Measurements from ENCODE around the gene TMC7. TPM values are rescaled to one million over a fixed set of nuclear protein-coding genes. Genes with fewer than 3 reads are reported as not detected.

The TMC7 gene
- total and polyA plus RNA-seq, 3 donors from 2014 or later, result 9.8 to 33.0 (median 14.6) TPM

- Histone ChIP-seq H3K9me3 (no peaks in the 10 kb centered on the region), H3K4me3 (no peak overlapping the region), H3K27me3 (no peaks in the 10 kb centered on the region), H3K27ac (no peak overlapping the region), H3K4me1 (no peaks in the 10 kb centered on the region), H3K36me3 (ENCODE audit: low read depth, missing control alignments) (no peaks in the 10 kb centered on the region)
- DNase-seq, result no peak
- 67 to 79% methylated on average over 2 of the region's 2 CpGs for WGBS, 2 donors
- TF ChIP-seq CTCF (IDR thresholded peaks at IDR 0.05) (no peak), POLR2A (IDR thresholded peaks at IDR 0.05) (no peak)
- intact Hi-C loops (cut with DNase I; ENCODE audit: low total_unique reads), result no loop called here
These were observed 109.1 kb downstream of the TMC7 start for GRCh38 chr16:19092653-19093410.

GRCh38 chr16:19093631-19094541 lies 110.2 kb downstream of the TMC7 start:
- H3K27me3 ChIP-seq, result no peaks in the 10 kb centered on the region
- no peak overlapping the region for H3K4me3 ChIP-seq
- intact Hi-C loops (cut with DNase I; ENCODE audit: low total_unique reads), result no loop called here
- no peaks in the 10 kb centered on the region for H3K4me1 ChIP-seq
- H3K36me3 ChIP-seq (ENCODE audit: low read depth, missing control alignments), result no peaks in the 10 kb centered on the region
- no peak overlapping the region for H3K27ac ChIP-seq
- TF ChIP-seq POLR2A (IDR thresholded peaks at IDR 0.05) (no peak), CTCF (IDR thresholded peaks at IDR 0.05) (no peak)
- H3K9me3 ChIP-seq, result no peaks in the 10 kb centered on the region
- WGBS, 2 donors, result 79% methylated on average over 15 of the region's 15 CpGs
- DNase-seq, result no peak

GRCh38 chr16:19094542-19095365 lies 111.0 kb downstream of the TMC7 start:
- intact Hi-C loops (cut with DNase I; ENCODE audit: low total_unique reads), result no loop called here
- DNase-seq, result no peak
- Histone ChIP-seq H3K4me3 (no peak overlapping the region), H3K9me3 (no peaks in the 10 kb centered on the region), H3K27ac (no peak overlapping the region), H3K4me1 (no peaks in the 10 kb centered on the region), H3K27me3 (no peaks in the 10 kb centered on the region), H3K36me3 (ENCODE audit: low read depth, missing control alignments) (no peaks in the 10 kb centered on the region)
- 69 to 75% methylated on average over 11 of the region's 11 CpGs for WGBS, 2 donors
- peak in 1 of 3 experiments; percentile 18 for TF ChIP-seq CTCF (IDR thresholded peaks at IDR 0.05)
- no peak for TF ChIP-seq POLR2A (IDR thresholded peaks at IDR 0.05)

- no peaks in the 10 kb centered on the region for H3K27me3 ChIP-seq
- H3K9me3 ChIP-seq, result no peaks in the 10 kb centered on the region
- H3K4me1 ChIP-seq, result no peaks in the 10 kb centered on the region
- H3K36me3 ChIP-seq (ENCODE audit: low read depth, missing control alignments), result no peaks in the 10 kb centered on the region
- H3K27ac ChIP-seq, result no peak overlapping the region
- 88% methylated on average over 5 of the region's 5 CpGs for WGBS, 2 donors
- TF ChIP-seq POLR2A (IDR thresholded peaks at IDR 0.05) (no peak), CTCF (IDR thresholded peaks at IDR 0.05) (no peak)
- no peak for DNase-seq
- intact Hi-C loops (cut with DNase I; ENCODE audit: low total_unique reads), result no loop called here
- H3K4me3 ChIP-seq, result no peak overlapping the region
These were observed 111.9 kb downstream of the TMC7 start for GRCh38 chr16:19095654-19096053.

Data from testis (tissue), 3 donors.